ENCODE measurements around the gene SLC34A3.
A peak's percentile ranks its signal among the peaks of the same experiment; 100 is the strongest.

DNA sequence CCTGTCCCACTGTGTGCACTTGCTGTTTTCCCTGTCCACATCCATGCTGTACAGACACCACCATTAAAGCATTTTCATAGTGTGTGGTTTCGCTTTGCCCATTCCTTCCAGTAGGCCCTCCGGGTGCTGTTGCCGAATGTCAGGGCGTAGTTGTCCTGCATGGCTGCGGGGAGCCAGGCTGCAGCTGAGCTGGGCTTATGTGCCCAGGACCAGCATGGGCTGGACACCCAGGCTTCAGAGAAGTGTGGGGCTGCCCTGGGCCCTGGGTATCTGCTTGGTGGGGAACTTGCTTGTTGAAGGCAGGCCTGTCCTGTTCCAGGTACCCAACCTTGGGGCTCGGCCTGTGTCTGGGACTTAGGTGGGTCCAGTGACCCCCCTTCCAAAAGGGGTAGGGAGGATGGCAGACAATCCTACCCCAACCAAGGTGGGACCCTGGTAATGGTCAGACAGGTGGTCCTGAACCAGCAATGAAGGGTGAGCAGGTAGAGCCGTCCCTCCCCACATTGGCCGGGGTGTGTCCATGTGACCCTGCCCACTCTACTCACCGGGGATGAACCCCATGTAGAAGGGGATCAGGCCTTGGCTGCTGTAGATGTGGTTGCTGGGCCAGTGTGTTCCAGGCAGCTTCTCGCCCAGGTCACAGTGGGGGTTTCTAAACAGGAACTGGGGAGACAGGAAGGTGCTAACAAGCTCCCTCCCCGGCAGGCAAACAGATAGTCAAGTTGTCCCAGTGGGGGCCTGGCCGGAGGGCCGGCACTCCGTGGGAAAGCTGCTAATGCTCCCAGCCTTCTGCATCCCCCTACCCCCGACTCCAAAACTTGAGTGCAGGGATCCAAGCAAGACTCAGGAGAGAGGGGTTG lies 13.2 kb downstream of the SLC34A3 start:
- no peak for TF ChIP-seq CEBPB (IDR thresholded peaks at IDR 0.05)
- TF ChIP-seq FOXM1 (IDR thresholded peaks at IDR 0.05; ENCODE audit: borderline replicate concordance, low read depth) = no peak
- TF ChIP-seq TAF1 (IDR thresholded peaks at IDR 0.05; ENCODE audit: low read depth) = no peak
- 0 out of 2 replicates have a peak, but pooled peaks have one; percentile 6 for TF ChIP-seq EP300 (IDR thresholded peaks at IDR 0.05; ENCODE audit: borderline replicate concordance)
- no peak for TF ChIP-seq CREB1 (IDR thresholded peaks at IDR 0.05; ENCODE audit: low read depth)
- TF ChIP-seq, protein P1, sequence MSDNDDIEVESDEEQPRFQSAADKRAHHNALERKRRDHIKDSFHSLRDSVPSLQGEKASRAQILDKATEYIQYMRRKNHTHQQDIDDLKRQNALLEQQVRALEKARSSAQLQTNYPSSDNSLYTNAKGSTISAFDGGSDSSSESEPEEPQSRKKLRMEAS (IDR thresholded peaks at IDR 0.05) = no peak
- TF ChIP-seq ZBTB7A (IDR thresholded peaks at IDR 0.05; ENCODE audit: low read depth) = no peak
- no peak for TF ChIP-seq REST (IDR thresholded peaks at IDR 0.05; ENCODE audit: low read depth)
- no peak for TF ChIP-seq NFIC (IDR thresholded peaks at IDR 0.05)
- peak; percentile 27; the same call in 1 of the 2 replicates for TF ChIP-seq YY1 (IDR thresholded peaks at IDR 0.05; ENCODE audit: low read depth)
- no peak for TF ChIP-seq RAD21 (IDR thresholded peaks at IDR 0.05; ENCODE audit: low read depth)
- TF ChIP-seq, protein P2, sequence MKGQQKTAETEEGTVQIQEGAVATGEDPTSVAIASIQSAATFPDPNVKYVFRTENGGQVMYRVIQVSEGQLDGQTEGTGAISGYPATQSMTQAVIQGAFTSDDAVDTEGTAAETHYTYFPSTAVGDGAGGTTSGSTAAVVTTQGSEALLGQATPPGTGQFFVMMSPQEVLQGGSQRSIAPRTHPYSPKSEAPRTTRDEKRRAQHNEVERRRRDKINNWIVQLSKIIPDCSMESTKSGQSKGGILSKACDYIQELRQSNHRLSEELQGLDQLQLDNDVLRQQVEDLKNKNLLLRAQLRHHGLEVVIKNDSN (IDR thresholded peaks at IDR 0.05) = no peak
- no peak for TF ChIP-seq EGR1 (IDR thresholded peaks at IDR 0.05)
- no peak for TF ChIP-seq TEAD4 (IDR thresholded peaks at IDR 0.05)
